HG02885 (cell line): ENCODE measurements around the gene OR6C68.
A peak's percentile ranks its signal among the peaks of the same experiment; 100 is the strongest.
"Not testable (repeated sequence)": the region's sequence is repeated elsewhere in the genome, so short reads cannot be mapped to it uniquely, and the experiment has no call there.

Source experiments
- ATAC-seq: cut with Tn5 transposase; IDR thresholded peaks from one replicate; pipeline ENCODE4 v1.9.1; 2021; ENCODE audit warnings: mild to moderate bottlenecking; ENCODE audit not compliant: unreplicated experiment, poor library complexity

The OR6C68 gene

GRCh38 chr12:55492078-55492477 is at the start of gene OR6C68:
Gene OR6C68 (plus strand): TSS chr12:55492378. CDS start chr12:55492378, 0 bp downstream.
- no peak for ATAC-seq

GRCh38 chr12:55443776-55444175 is 48.4 kb upstream of the OR6C68 start, which contains the start of gene OR6C2:
Gene OR6C2 (plus strand): TSS chr12:55444076. CDS start chr12:55452214, 8,138 bp downstream.
- ATAC-seq = no peak

- no peak for ATAC-seq
Observed at GRCh38 chr12:55445357-55445756, 46.8 kb upstream of the OR6C68 start.

- no peak for ATAC-seq
Observed at GRCh38 chr12:55446326-55446725, 45.9 kb upstream of the OR6C68 start.

- ATAC-seq = no peak
Observed at GRCh38 chr12:55448825-55449224, 43.4 kb upstream of the OR6C68 start.

- ATAC-seq = not testable (repeated sequence)
Observed at GRCh38 chr12:55464926-55465325, 27.3 kb upstream of the OR6C68 start.

DNA sequence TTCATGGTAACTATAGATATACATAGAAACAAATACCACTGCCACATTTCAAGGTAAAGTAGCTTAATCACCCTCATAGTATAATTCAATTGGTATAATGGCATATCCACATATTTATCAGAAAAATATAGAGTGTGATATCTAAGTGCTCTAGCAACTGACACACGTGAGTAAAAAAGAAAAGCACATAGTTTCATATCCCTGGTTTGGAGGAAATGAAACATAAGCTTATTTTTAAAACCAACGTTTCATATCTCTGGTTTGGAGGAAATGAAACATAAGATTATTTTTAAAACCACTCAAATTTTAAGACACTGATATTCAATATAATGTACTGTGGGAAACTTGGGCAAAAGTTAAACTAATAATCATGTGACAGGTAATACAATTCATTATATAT is 24.3 kb upstream of the OR6C68 start:
- peak; percentile 89 for ATAC-seq

GRCh38 chr12:55469291-55469690 is 22.9 kb upstream of the OR6C68 start:
- ATAC-seq = no peak

GRCh38 chr12:55470088-55470829 is 21.9 kb upstream of the OR6C68 start, which contains the start of gene OR6C70:
Gene OR6C70 (minus strand): TSS chr12:55470138. CDS start chr12:55470138, 0 bp downstream.
- ATAC-seq = no peak

DNA sequence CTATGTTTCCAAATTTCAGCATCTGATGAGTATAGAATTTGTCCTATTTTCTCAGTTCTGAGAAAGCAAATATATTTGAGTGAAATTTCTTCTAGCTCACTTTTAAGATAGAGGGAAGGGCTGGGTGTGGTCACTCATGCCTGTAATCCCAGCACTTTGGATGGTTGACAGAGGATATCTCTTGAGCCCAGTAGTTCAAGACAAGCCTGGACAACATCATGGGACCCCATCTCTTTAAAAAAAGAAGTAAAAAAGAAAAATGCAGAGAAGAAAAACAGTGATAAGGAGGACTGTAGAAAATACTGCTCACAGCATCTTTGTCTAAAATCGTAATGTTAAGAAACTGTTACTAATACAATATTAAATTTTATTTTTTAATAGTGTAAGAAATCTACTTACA is 19.9 kb upstream of the OR6C68 start:
- no peak for ATAC-seq

DNA sequence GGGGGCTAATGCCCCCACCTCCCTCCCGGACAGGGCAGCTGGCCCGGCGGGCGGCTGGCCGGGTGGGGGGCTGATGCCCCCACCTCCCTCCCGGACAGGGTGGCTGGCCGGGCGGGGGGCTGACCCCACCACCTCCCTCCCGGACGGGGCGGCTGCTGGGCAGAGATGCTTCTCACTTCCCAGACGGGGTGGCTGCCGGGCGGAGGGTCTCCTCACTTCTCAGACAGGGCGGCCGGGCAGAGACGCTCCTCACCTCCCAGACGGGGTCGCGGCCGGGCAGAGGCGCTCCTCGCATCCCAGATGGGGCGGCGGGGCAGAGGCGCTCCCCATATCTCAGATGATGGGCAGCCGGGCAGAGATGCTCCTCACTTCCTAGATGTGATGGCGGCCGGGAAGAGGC is 13.0 kb upstream of the OR6C68 start:
- ATAC-seq = not testable (repeated sequence)

GRCh38 chr12:55484284-55484683 is 7.9 kb upstream of the OR6C68 start:
- ATAC-seq = not testable (repeated sequence)

DNA sequence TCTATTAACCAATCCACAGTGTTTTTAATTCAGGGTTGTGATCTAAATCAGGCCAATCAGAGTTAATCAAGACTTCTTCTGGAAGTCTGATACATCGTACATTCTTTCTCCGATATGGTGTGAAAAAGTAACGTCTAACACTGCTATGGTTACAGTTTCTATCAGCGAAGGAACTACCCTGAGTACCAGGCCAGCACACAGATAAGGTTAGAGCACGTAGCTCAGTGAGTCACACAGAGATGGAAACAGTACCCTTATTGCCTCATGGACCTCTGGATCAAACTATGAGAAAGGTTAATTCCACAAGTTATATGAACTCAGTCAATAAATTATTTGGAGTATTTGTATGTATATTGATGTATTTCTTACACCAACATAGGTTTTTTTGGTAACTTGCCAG is 3.3 kb downstream of the OR6C68 start:
- ATAC-seq = no peak

DNA sequence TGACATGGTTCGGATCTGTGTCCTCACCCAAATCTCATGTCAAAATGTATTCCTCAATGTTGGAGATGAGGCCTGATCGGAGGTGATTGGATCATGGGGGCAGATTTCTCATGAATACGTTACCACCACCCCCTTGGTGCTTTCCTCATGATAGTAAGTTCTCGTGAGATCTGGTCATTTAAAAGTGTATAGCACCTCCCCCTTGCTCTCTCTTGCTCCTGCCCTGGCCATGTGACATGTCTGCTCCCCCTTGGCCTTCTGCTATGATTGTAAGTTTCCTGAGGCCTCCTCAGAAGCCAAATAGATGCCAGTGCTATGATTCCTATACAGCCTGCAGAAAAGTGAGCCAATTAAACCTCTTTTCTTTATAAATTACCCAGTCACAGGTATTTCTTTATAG is 7.1 kb downstream of the OR6C68 start:
- no peak for ATAC-seq

- no peak for ATAC-seq
Observed at GRCh38 chr12:55499810-55500252, 7.7 kb downstream of the OR6C68 start.

DNA sequence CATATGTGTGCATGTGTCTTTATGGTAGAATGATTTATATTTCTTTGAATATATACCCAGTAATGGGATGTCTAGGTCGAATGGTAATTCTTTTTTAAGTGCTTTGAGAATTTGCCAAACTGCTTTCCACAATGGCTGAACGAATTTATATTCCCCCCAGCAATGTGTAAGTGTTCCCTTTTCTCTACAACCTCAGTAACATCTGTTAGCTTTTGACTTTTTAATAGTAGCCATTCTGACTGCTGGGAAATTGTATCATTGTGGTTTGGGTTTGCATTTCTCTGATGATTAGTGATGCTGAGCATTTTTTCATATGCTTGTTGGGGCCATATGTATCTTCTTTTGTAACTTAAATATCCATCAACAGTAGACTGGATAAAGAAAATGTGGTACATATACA is 9.4 kb downstream of the OR6C68 start:
- ATAC-seq = no peak

- ATAC-seq = peak; percentile 48
Observed at GRCh38 chr12:55515696-55516095, 23.5 kb downstream of the OR6C68 start.

DNA sequence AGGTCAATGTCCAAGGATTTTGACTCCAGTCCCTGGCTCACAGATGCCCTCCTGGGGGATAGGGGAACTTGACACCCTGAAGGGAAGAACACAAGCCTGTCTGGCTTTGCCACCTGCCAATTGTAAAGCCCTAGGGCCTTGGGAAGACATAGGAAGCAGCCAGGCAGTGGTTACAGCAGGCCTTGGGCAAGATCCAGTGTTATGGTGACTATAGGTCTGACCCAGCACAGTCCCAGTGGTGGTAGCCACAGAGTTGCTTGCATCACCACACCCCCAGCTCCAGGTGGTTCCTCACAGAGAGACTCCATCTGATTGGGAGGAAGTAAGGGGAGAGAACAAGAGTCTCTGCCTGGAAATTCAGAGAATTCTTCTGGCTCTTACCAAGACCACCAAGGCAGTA is 24.2 kb downstream of the OR6C68 start:
- no peak for ATAC-seq
